Right ventricle myocardium superior (tissue), 1 donor: ENCODE data around the gene CAMK2B. TPM values are rescaled to one million over a fixed set of nuclear protein-coding genes. Genes with fewer than 3 reads are reported as not detected.

ENCODE experiments used
- ATAC-seq: fragments of 200-7000 bp; cut with Tn5 transposase; one replicate; pipeline ENCODE4 v1.9.1; 2020; ENCODE audit warnings: mild to moderate bottlenecking; ENCODE audit not compliant: poor library complexity
- DNase-seq: peaks from one replicate; pipeline ENCODE4 v3.0.0-alpha.2; 2020
- intact Hi-C: fragments of 100-400 bp; cut with DNase I; formaldehyde crosslinking; loops from one replicate; pipeline ENCODE4 v1.11.2; 2022
- total RNA-seq: library from RNA; stranded (reverse); fragmentation: NEBNext Ultra II Directional; extraction: Animal tissue kit (Norgen Biotek cat#: 25700); gene quantifications from one replicate; pipeline ENCODE4 v1.2.1, GENCODE V29; 2021
- donor health status: DM: no; HTN: yes; CAD: no; lungs with severe emphysema.

Gene CAMK2B
- total RNA-seq, 1 donor from 2014 or later = 87.2 TPM

GRCh38 chr7:44280993-44281721 is 44.2 kb downstream of the CAMK2B start:
- DNase-seq (peak; percentile 61), ATAC-seq (peak; percentile 28)
- intact Hi-C loops = no loop called here

- intact Hi-C loops = no loop called here
- ATAC-seq (no peak), DNase-seq (no peak)
These were observed 44.8 kb downstream of the CAMK2B start for GRCh38 chr7:44280636-44280992.

DNA sequence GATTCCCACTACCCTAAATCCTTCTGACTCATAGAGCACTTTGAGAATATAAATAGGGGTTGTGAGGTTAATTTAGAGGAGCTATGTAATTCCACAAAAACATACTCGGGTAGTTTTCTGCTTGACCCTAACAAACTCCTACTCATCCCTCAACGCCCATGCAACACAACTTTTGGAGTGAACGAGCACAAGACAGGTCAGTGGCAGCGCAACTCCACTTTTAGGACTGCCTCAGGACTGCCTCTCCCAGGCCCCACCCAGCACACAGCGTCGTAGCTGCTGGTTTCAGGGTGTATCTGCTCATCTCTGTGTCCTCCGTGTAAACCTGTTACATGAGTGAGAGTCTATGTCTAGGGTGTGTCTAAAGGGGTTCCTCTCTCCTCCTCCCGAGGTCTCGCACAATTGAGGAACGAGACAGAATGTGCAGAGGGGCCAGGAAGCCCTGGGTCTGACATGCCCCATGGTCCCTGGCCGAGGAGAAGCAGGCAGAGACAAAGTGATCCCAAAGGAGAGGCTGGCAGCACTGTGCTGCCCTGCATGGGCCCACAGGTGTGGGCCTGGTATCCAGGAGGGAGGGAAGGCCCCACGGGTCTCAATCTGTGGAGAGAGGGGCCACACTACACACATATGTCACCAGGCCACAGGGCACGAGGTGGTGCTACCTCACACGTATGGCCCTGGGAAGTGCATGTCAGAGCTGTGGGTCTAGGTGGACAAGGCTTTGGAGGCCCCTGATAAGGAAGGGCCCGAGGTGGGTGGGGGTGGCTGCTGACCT is 45.5 kb downstream of the CAMK2B start:
- intact Hi-C loops = no loop called here
- DNase-seq (peak; percentile 42), ATAC-seq (no peak)

DNA sequence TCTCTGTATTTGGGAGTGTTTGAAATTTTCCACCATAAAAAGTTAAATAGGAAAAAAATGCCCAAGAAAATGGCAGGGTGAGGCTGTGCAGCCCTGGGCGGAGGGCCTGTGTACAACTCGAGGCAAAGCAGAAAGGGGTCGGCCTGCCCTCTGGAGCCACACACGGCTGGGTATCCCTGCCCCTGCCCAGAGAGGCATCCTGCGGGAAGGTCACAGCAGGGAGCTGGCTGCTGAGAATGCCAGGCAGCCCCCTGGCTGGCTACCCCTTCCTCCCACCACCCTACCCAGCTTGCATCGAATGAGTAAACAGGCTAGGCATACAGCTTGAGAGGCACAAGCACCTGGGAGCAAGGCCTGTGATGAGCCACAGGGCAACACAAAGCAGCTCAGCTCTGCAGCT is 46.1 kb downstream of the CAMK2B start:
- no peak for DNase-seq
- intact Hi-C loops = no loop called here

GRCh38 chr7:44278451-44279161 is 46.8 kb downstream of the CAMK2B start:
- DNase-seq (no peak), ATAC-seq (no peak)
- intact Hi-C loops = no loop called here

More for the DNA sequence above, 46.1 kb downstream of the CAMK2B start:
- no peak for ATAC-seq

- DNase-seq (peak; percentile 84), ATAC-seq (peak; percentile 79)
- intact Hi-C loops = no loop called here
These were observed 47.5 kb downstream of the CAMK2B start for GRCh38 chr7:44277851-44278250.

DNA sequence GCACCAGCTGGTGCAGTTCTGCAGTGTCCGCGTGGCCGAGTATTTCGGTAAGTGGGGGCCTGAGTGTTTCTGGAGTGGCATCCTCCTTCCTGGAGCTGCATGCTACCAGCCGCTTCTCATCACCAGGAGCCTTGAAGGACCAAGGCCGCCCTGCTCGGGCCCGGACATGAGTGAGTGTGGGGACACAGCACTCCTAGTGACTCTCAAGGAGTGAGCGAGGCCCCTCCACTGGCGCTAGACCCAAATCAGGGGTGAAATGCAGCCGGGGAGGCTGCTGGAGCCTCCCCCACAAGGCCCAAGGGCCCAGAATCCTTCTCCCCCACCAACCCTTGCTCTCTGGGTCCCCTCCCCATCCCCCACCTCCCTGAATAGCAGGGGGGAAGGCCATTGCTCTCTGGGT is 48.0 kb downstream of the CAMK2B start:
- ATAC-seq = no peak
- intact Hi-C loops = no loop called here
- DNase-seq = peak; percentile 28

DNA sequence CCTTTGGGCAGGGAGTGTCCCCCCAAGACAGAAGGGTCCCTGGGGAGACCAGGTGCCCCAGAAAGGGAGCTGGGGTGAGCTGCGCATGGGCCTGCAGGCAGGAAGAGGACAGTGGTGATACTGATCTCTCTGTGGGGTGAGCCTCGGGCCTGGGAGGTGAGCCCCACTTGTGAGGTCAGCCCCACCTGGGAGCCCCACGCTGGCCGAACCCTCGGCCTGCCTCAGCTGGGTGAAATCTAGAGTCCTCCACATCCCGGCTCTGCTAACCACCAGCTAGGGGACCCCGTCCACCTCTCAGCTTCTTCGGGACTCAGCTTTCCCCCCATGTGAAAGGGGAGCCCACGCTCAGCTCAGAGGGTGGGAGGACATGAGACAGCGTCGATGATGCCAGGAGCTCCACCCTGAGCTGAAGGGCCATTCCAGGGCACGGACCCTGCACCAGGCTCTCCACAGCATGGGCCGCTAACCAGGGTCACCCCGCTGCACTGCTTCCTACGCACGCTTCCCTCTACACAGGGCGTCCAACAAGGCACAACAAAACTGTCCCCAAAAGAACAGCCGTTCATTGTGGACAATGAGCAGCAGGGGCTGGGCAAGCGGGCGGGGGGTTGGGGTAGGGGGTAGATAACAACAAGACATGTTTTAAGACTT is 48.7 kb downstream of the CAMK2B start:
- intact Hi-C loops = no loop called here
- DNase-seq = peak; percentile 36

GRCh38 chr7:44275957-44276570 is 49.3 kb downstream of the CAMK2B start:
- intact Hi-C loops = no loop called here
- ATAC-seq = no peak
- DNase-seq = peak; percentile 32

More for the DNA sequence above, 48.7 kb downstream of the CAMK2B start:
- ATAC-seq = no peak

DNA sequence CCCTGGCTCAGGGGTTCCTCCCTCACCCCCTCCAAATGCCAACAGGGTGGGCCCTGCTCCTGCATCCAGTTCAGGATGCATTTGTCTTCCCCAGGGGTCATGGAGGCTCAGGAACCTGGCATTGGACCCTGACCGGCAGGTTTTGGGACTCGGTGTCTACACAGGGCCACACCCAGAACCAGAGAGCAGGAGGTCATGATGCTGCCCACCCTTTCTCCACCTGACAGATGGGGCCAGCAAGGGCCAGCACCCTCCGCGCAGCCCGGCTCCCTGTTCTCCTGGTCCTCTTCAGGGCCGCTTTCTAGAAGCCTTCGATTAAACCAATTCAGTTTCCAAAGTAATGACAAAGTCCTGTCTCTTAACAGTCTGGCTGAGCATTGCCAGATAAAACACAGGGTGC is 50.2 kb downstream of the CAMK2B start:
- ATAC-seq = no peak
- intact Hi-C loops = no loop called here
- peak; percentile 24 for DNase-seq

DNA sequence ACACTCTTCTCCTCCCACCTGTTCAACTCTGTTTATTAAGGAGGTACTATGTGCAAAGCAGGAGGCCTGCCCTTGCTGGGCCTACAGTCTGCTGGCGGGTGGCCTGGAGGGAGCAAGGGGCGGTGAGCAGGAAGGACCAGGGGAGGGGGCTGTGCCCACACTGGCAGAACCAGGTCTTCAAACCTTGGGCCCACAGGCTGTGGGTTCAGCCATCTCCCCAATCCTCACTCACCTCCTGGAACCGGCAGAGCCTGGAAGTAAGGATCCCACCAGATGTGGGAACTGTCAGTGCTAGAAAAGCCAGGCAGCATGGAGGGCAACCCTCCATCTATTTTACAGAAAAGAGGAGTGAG is 50.8 kb downstream of the CAMK2B start:
- DNase-seq (no peak), ATAC-seq (no peak)
- intact Hi-C loops = no loop called here

GRCh38 chr7:44273681-44274622 is 51.4 kb downstream of the CAMK2B start:
- intact Hi-C loops = no loop called here
- DNase-seq (peak; percentile 25), ATAC-seq (no peak)

DNA sequence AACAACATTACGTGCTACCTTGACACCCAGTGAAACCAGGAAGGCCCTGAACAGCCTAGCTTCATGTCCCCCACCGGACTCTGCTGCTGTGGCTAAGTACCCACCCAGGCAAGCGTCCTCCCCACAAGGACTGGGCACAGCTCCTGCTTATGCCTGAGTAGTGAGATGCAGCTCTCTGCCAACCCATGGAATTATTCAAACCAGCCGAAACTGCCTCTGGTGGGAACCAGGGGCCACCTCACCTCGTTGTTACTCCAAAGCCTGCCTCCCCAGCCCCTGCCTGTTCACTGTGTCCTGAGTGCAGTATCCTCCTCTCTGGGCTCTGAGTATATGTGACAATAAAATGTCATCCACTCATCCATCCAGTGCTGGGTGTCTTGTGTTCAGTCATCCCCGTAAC is 52.4 kb downstream of the CAMK2B start:
- ATAC-seq (no peak), DNase-seq (no peak)
- intact Hi-C loops = no loop called here

DNA sequence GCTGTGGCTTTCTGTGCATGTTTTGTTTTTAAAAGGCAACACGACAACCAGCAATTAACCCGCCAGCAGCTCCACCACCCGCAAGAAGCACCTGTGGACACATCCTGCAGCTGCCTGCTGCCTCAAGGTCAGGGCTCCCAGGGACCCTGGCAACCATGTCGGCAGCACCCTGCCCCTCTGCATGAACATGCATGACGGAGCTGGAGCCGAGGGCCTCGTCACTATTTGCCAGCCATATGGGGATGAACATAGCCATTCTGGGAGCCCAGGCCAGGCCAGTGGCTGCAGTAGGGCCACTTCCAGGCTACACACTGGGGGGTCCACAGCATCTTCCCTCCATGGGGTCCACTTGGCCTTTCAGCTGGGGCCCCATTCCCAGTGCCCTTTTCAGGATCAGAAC is 52.9 kb downstream of the CAMK2B start:
- no peak for ATAC-seq
- no peak for DNase-seq
- intact Hi-C loops = no loop called here

- DNase-seq (no peak), ATAC-seq (peak; percentile 42)
- intact Hi-C loops = no loop called here
These were observed 55.4 kb downstream of the CAMK2B start for GRCh38 chr7:44269943-44270493.

GRCh38 chr7:44269417-44269816 is 56.0 kb downstream of the CAMK2B start:
- no peak for DNase-seq
- intact Hi-C loops = no loop called here
- no peak for ATAC-seq

DNA sequence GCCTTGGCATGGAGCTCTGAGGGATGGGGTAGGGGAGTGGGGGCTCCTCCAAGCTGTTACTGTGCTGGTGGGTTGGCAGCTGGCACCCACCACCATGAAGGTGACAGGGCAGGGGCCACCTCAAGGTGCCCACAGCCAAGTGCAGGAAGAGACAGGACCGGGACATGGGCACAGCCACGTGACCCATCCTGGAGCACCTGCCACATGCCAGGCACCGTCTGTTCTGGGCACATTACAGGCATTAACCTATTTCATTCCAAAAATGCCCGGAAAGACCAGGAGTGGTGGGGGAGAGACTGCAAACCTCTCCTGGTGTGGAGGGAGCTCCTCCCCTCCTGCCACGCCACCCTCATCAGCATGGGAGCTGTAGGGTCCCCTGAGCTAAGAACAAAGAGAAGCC is 56.7 kb downstream of the CAMK2B start:
- ATAC-seq (no peak), DNase-seq (no peak)
- intact Hi-C loops = no loop called here
